Mononuclear cell (primary cell): ENCODE data around the gene C10orf90. TPM values are rescaled to one million over a fixed set of nuclear protein-coding genes. Genes with fewer than 3 reads are reported as not detected.

Experiments used
- H3K27me3 ChIP-seq: 2 replicates; pipeline ENCODE4 v1.6.0; 2011; ENCODE audit warnings: low read length, control low read depth; ENCODE audit not compliant: insufficient read depth
- H3K4me1 ChIP-seq: 2 replicates; pipeline ENCODE4 v1.5.1; 2011; ENCODE audit warnings: mild to moderate bottlenecking, low read length, control low read depth; ENCODE audit not compliant: insufficient read depth
- H3K4me3 ChIP-seq: 2 replicates; pipeline ENCODE4 v1.5.1; 2011; ENCODE audit warnings: mild to moderate bottlenecking, low read length, moderate library complexity
- H3K9me3 ChIP-seq: 2 replicates; pipeline ENCODE4 v1.5.1; 2011; ENCODE audit warnings: low read depth, mild to moderate bottlenecking, control low read depth, low read length
- total RNA-seq: library from RNA; depleted of rRNA; stranded (reverse); fragments of >200 nt; gene quantifications from one replicate; pipeline ENCODE4 v1.2.3, GENCODE V29; 2012

C10orf90 gene
- total RNA-seq, 1 donor: not detected

DNA sequence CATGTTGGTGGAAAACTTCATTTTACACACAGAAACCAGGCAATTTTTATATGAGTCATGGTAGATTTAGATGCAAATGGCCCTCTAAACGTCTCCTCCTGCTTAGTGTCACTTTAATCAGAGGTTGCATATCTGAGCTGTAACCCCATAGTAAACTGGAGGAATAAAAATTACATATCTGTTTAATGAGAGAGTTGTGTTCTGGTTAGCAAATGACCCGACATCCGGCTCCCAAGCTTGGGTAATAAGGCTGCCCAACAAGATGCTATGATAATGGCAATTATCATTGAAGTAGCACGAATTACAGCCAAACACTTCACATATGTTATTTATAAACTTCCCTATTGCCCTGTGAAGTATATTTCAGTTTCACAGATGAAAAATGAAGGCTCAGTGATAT lies 271.6 kb downstream of the C10orf90 start:
- Histone ChIP-seq H3K9me3 (no peaks in the 10 kb centered on the region), H3K4me1 (no peaks in the 10 kb centered on the region), H3K27me3 (no peaks in the 10 kb centered on the region), H3K4me3 (no peak overlapping the region)

DNA sequence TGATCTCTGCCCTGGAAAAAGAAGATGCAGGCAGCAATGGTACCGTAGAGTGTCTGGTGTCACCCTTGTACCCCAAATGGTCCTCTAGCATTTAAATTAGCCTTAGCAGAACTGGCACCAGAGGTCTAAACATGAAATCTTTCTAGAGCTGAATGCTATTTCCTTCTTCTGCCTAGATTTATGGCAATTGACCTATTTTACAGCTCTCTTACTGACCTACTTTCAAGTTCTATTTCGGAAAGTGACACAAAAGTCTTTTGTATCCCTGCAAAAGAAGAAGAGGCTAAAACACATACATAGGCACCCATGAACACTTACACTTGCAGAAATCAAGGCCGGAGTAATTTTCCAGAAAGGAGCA lies 272.1 kb downstream of the C10orf90 start:
- Histone ChIP-seq H3K9me3 (no peaks in the 10 kb centered on the region), H3K27me3 (no peaks in the 10 kb centered on the region), H3K4me1 (no peaks in the 10 kb centered on the region), H3K4me3 (no peak overlapping the region)

DNA sequence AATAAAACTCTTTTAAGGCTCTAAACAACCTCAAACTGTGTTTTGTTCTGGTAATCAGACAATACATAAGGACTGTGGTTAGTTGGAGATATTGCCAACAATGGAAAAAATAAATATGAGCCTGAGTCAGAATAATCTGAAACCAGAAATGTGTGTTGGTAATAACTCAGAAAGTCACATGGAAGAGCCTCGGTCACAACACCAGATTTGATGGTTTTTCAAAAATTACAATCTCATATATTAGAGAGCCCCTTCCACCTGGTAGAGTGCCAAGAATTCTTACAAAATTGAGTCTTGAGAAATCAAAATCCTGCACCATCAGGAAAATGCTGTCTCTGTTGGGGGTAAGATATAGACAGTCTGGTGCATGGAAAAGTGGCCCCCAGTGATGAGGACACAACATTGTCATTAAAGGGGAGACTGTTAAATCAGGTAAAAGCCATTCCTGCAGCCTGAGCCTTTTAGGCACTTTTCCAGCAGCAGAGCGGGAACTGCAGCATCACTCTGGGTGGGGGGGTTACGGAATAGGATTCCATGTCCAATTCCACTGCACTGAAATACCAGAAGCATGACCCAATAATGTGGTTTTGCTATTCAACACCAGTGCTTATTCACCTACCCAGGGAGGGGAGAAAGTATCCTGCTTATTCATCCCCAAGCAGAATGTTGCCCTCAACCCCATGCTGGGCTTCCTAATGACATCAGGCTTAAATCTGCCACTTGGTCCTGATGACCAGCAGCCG lies 272.7 kb downstream of the C10orf90 start:
- Histone ChIP-seq H3K9me3 (no peaks in the 10 kb centered on the region), H3K4me1 (no peaks in the 10 kb centered on the region), H3K4me3 (no peak overlapping the region), H3K27me3 (no peaks in the 10 kb centered on the region)

DNA sequence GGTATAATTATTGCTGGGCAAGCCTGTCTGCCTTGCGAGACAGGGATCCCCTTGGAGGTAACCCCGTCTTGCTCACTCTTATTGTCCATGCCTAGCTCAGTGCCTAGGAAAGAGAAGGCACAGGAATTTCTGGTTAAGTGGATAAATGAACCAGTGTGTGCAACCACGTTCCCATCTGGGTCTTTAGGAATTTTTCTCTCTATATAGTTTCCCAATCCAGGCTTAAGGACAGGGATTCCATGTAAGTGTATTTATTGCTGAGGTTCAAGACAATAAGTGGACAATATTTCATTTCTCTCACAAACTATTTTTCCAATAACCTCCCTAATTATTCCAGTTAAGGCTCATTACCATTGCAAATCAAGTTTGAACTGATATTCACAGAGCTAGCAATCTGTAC lies 273.3 kb downstream of the C10orf90 start:
- no peaks in the 10 kb centered on the region for H3K9me3 ChIP-seq
- H3K27me3 ChIP-seq: no peaks in the 10 kb centered on the region
- no peaks in the 10 kb centered on the region for H3K4me1 ChIP-seq
- no peak overlapping the region for H3K4me3 ChIP-seq

DNA sequence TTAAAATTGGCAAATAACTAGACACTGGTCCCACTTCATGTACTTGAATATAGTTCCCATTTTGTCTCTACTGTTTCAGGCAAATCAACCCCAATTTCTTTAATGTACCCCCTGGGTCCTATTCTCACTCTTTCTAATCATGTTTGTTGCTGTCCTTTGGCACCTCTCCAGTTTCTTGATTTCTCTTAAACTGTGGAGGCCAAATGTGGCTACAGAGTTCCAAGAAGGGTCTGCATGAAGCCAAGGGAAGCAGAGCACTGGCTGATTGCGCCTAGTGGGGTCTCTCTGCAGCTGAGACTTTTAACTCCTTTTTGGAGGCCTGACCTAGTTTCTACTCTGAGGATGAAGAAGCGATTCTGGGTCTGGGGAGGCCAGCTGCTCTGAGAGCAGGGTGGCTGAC lies 275.5 kb downstream of the C10orf90 start:
- H3K27me3 ChIP-seq: peaks cover 4% of the 10 kb centered on the region
- no peaks in the 10 kb centered on the region for H3K9me3 ChIP-seq
- no peaks in the 10 kb centered on the region for H3K4me1 ChIP-seq
- H3K4me3 ChIP-seq: no peak overlapping the region

DNA sequence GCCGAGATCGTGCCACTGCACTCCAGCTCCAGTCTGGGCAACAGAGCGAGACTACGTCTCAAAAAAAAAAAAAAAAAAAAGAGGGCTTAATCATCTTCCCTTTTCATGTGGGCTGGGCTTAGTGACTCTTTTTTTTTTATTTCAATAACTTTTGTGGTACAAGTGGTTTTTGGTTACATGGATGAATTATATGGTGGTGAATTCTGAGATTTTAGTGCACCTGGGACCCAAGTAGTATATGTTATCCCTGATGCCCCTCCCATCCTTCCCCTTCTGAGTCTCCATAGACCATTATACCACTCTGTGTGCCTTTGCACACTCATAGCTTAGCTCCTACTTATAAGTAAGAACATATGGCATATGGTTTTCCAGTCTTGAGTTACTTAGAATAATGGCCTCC lies 277.4 kb downstream of the C10orf90 start:
- no peaks in the 10 kb centered on the region for H3K4me1 ChIP-seq

DNA sequence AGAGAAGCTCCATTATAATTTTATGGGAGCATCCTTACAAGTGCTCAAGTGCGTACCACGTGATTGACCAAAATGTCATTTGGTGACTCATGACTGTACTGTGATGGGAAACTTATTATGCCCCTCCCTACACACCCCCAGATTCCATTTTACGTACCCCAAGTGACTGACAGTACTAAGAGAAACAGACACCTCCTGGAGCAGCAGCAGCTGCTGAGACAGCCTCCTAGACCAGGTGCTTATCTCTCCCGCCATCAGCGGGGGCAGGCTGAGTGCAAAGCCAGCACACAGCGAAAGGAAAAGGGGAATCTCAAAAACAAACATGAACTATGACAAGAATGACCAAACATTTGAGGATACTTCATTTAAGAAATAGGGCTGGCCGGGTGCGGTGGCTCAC lies 278.0 kb downstream of the C10orf90 start:
- H3K4me3 ChIP-seq: no peak overlapping the region
- no peaks in the 10 kb centered on the region for H3K9me3 ChIP-seq
- H3K27me3 ChIP-seq: peaks cover 18% of the 10 kb centered on the region
- no peaks in the 10 kb centered on the region for H3K4me1 ChIP-seq

More for the DNA sequence above, 277.4 kb downstream of the C10orf90 start:
- Histone ChIP-seq H3K4me3 (no peak overlapping the region), H3K9me3 (no peaks in the 10 kb centered on the region), H3K27me3 (peaks cover 16% of the 10 kb centered on the region)

DNA sequence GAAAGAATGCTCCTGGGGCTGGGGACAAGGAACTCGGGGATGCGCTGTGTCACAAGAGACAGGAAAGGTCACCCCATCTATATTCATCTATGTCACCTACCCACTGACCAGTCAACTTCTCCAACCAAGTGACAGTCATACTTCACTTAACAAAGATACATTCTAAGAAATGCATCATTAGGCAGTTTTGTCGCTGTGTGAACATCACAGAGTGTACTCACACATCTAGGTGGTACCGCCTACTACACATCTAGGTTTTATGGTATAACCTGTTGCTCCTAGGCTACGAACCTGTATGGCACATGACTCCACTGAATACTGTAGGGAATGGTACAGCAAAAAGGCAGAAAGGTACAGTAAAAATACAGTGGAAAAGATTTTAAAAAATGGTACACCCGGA lies 278.4 kb downstream of the C10orf90 start:
- no peak overlapping the region for H3K4me3 ChIP-seq
- H3K9me3 ChIP-seq: no peaks in the 10 kb centered on the region
- peaks cover 22% of the 10 kb centered on the region for H3K27me3 ChIP-seq
- H3K4me1 ChIP-seq: no peaks in the 10 kb centered on the region

DNA sequence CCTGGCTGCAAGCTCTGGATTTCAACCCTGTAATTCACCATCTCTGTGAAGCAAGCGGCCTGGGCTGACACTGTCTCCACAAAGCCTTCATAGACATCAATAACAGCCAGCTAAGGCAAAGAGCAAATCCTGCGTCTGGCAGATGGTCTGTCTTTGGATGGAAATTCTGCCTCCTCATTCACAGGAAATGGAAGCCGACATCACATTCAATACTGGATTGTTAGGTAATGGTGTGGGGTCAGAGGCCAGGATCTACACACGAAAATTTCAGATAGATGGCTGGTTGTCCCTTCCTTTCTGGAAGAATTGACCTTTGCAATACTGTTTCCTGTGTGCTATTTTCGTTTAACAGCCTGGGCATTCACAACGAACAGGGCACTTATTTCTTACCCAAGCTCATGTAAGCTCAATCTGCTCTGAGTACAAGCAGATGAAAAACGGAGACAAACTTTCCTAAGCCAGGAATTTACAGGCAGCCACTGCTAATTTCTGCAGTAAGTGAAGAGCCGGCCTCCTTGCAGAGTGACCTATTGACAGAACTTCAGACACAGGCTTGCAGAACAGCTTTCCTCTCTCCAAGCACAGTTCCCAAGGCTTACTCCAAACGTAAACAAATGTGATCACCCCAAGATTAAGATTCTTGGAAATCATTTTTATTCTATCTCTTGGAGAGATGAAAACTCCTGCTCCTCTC lies 279.2 kb downstream of the C10orf90 start:
- H3K4me3 ChIP-seq: no peak overlapping the region
- peaks cover 29% of the 10 kb centered on the region for H3K27me3 ChIP-seq
- H3K9me3 ChIP-seq: no peaks in the 10 kb centered on the region
- no peaks in the 10 kb centered on the region for H3K4me1 ChIP-seq

DNA sequence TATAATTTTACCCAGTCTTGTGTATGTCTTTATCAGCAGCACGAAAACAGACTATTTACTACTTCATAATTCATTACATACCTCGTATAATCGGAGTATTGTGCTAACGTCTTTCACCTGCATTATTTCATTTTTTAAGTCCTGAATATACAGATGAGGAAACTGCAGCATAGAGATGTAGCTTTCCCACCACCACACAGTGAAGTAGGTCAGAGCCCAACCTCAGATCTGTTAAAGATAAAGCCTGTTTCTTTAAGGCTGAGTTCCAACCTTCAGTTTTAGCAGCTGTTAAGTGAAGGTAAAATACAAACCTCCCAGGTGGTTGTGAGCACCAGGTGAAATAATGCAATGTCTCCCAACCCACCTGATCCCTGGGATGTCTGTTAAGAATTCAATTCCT lies 280.2 kb downstream of the C10orf90 start:
- peaks cover 39% of the 10 kb centered on the region for H3K27me3 ChIP-seq
- H3K9me3 ChIP-seq: no peaks in the 10 kb centered on the region
- no peaks in the 10 kb centered on the region for H3K4me1 ChIP-seq
- H3K4me3 ChIP-seq: no peak overlapping the region

DNA sequence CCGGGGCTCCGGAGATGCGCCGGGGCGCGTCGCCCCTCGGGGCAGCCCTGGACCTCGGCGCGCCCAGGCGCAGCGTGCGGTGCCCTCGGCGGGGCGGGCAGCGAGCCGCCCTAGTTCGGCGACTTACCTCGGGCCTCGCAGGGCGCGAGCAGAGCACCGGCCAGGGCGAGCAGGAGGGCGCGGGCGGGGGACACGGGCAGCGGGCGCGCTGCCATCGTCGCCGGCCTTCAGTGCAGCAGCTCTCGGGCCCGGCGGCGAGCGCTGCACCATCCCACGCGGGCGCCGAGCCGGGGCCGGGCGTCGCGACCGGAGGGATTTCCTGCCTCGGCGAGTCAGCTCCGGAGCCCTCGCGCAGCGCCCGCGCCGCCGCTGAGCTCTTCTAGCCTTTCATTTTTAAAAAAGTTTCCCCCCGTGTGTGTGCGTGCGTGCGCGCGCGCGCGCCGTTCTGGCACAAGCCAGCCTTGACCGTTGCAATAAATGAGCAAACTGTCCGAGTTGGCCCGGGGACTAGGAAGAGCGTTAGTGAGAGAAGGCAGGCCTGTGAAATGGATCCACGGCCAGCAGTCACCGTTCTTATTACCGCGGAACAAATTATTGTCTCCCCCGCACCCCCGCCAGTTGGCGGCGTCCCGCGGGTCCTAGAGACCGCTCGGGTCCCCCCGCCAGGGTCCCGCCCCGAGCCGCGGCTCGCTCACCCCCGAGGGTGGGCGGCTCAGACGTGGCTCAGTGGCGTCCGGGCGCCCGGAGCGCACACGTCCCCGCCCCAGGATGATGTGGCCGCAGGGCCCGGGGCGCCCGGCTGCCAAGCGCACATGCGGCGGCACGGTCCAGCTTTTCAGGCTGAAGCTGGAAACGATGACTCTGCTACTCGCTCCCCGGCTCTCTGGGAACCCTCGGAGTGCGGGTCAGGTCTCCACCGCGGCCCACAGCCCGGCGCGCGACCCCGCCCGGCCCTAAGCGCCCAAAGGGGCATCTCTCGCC lies 282.3 kb downstream of the C10orf90 start, which contains the start of gene ADAM12:
Gene ADAM12, minus strand, starts transcription at position 547 of the 981 bp plus-strand sequence. Its CDS starts 332 bp downstream, at position 215.
- Histone ChIP-seq H3K27me3 (peaks cover 44% of the 10 kb centered on the region), H3K9me3 (no peaks in the 10 kb centered on the region), H3K4me3 (no peak within 1 kb of the TSS), H3K4me1 (no peaks in the 10 kb centered on the region)

DNA sequence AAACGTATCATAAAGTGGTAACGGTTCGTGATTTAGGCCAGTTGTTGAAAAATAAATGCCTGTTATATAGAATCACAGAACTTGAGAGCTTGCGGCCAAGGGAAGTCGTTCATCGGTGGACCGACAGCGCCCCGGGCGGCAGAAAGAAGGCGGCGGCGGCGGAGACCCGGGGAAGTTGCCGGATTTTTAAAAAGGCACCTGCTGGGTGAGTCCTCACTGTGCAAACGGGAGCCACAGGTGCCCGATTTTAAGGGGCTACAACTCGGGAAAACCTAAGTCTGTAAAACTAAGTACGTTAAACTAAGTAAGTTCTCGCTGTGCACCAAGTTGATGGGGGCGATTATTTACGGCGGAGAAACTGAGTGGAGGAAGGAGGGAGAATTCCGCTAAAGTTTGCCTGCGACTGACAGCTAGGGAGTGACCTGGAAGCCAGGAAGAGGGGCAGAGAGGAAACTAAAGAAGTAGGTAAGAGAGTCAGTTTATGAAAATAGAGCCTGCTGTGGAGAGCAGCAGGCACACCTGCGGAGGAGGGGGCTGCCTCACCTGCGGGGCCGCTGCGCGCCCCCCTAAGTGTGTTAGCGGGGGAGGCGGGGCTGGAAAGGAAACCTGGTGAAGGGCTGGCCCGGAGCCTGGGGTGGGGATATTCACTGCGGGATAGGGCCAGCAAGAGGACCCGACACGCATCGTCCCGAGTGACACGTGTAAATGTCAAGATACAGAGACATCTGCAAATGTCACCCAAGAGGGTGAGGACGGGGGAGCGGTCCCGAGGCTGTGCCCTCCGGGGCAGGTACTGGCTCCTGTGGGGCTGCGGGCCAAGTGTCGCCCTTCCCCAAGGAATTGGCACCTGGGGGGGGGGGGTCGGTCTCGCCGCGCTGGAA lies 283.2 kb downstream of the C10orf90 start:
- no peak overlapping the region for H3K4me3 ChIP-seq
- H3K27me3 ChIP-seq: peaks cover 44% of the 10 kb centered on the region
- H3K4me1 ChIP-seq: no peaks in the 10 kb centered on the region
- no peaks in the 10 kb centered on the region for H3K9me3 ChIP-seq

DNA sequence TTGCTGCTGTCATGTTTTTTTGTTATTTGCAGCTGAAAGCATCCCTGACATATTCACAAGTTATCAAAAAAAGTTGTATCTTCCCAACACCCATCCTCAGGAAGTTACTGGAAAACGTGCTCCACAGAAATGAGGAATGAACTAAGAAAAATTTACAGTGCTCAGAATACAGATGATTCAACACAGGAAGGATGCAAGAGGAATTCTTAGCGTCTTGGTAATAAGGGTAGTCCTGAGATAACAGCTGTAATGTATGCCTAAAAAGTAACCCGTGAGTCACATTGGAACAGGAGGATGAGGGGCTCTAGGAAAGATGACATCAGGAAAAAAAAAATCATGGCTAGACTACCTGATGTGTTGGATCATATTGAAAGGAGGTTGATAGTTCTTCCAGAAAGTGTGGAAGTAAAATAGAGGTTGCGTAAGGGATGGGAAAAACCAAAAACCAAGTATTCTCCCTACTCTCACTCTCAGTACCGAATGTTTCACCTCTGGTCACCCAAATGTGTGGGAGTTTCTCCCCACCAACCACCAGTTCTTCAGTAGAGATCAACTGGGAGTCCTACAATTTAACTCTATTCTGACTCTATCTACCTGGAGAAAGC lies 286.1 kb downstream of the C10orf90 start:
- H3K9me3 ChIP-seq: no peaks in the 10 kb centered on the region
- H3K4me1 ChIP-seq: no peaks in the 10 kb centered on the region
- H3K4me3 ChIP-seq: no peak overlapping the region
- H3K27me3 ChIP-seq: peaks cover 36% of the 10 kb centered on the region
